Upper lobe of right lung (tissue), 1 donor: ENCODE measurements around the gene RRP1B. TPM values are rescaled to one million over a fixed set of nuclear protein-coding genes. Genes with fewer than 3 reads are reported as not detected.
"Not testable (repeated sequence)": the region's sequence is repeated elsewhere in the genome, so short reads cannot be mapped to it uniquely, and the experiment has no call there.

Experiments used
- ATAC-seq: fragments of 200-7000 bp; cut with Tn5 transposase; one replicate; pipeline ENCODE4 v1.9.1; 2020; ENCODE audit warnings: mild to moderate bottlenecking, moderate library complexity
- DNase-seq: peaks from one replicate; pipeline ENCODE4 v3.0.0-alpha.2; 2020
- H3K27ac ChIP-seq: fragments of 200-600 bp; one replicate; pipeline ENCODE4 v1.8.0; 2022
- H3K27me3 ChIP-seq: fragments of 200-600 bp; one replicate; pipeline ENCODE4 v1.8.0; 2022; ENCODE audit warnings: mild to moderate bottlenecking
- H3K36me3 ChIP-seq: fragments of 200-600 bp; one replicate; pipeline ENCODE4 v1.8.0; 2022
- H3K4me1 ChIP-seq: fragments of 200-600 bp; one replicate; pipeline ENCODE4 v1.8.0; 2022
- H3K4me3 ChIP-seq: fragments of 200-600 bp; one replicate; pipeline ENCODE4 v1.8.0; 2022; ENCODE audit warnings: mild to moderate bottlenecking
- H3K9me3 ChIP-seq: fragments of 200-600 bp; one replicate; pipeline ENCODE4 v1.8.0; 2022
- CTCF ChIP-seq: fragments of 200-600 bp; IDR thresholded peaks from one replicate; pipeline ENCODE4 v1.8.0; 2022; ENCODE audit warnings: antibody characterized with exemption
- intact Hi-C: fragments of 100-400 bp; cut with DNase I; formaldehyde crosslinking; loops from one replicate; pipeline ENCODE4 v1.11.0; 2022
- long read RNA-seq: library from polyadenylated mRNA; unstranded; transcript quantifications from one replicate; pipeline ENCODE4 v2.0.0, GENCODE V29; 2021
- total RNA-seq: library from RNA; stranded (reverse); fragmentation: NEBNext Ultra II Directional; extraction: Animal tissue kit (Norgen Biotek cat#: 25700); gene quantifications from one replicate; pipeline ENCODE4 v1.2.1, GENCODE V29; 2021
- donor health status: DM: no; HTN: yes; CAD: no; lungs with severe emphysema.

The RRP1B gene, protein sequence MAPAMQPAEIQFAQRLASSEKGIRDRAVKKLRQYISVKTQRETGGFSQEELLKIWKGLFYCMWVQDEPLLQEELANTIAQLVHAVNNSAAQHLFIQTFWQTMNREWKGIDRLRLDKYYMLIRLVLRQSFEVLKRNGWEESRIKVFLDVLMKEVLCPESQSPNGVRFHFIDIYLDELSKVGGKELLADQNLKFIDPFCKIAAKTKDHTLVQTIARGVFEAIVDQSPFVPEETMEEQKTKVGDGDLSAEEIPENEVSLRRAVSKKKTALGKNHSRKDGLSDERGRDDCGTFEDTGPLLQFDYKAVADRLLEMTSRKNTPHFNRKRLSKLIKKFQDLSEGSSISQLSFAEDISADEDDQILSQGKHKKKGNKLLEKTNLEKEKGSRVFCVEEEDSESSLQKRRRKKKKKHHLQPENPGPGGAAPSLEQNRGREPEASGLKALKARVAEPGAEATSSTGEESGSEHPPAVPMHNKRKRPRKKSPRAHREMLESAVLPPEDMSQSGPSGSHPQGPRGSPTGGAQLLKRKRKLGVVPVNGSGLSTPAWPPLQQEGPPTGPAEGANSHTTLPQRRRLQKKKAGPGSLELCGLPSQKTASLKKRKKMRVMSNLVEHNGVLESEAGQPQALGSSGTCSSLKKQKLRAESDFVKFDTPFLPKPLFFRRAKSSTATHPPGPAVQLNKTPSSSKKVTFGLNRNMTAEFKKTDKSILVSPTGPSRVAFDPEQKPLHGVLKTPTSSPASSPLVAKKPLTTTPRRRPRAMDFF
- 18.4 TPM for total RNA-seq
- long read RNA-seq, partial matches to known transcripts: 13 of 16 reads
- long read RNA-seq, other reads (novel, unspliced or antisense): 3 of 16 reads

DNA sequence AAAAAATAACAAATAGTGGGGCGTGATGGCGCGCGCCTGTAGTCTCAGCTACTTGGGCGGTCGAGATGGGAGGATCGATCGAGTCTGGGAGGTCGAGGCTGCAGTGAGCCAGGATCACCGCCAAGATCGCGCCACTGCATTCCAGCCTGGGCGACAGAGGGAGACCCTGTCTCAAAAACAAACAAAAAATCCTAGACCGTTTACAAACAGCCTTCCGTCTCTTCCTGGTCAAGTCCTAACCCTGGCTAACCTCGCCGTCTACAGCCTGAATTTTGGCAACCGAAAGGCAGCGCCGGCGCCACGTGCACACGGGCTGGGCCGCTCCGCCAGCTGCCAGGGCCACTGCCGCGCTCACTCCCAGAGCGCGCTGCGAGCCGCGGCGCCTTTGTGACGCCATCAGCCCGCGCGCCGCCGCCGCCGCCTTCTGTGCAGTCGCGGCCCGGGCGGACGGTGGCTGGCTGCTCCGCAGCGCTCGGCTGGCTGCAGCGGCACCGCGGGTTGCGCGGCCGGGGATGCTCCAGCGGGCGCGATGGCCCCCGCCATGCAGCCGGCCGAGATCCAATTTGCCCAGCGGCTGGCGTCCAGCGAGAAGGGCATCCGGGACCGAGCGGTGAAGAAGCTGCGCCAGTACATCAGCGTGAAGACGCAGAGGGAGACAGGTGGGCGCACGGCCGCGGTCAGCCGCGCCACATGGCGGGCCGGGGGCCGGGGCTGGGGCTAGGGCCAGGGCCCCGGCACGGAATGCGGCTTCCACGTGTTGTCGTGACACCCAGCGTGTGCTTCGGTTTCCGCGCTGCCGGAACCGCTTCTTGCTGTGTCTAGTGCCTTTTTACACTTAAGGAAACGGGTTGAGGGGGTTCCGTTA, at the start of gene RRP1B, which contains the start of gene HSF2BP:
Gene RRP1B, plus strand, starts transcription at position 425 of the 865 bp plus-strand sequence. Its CDS starts 105 bp downstream, at position 530.
Gene HSF2BP, minus strand, starts transcription at position 353 of the 865 bp plus-strand sequence. CDS start 1,392 bp downstream, outside the sequence.
- no peaks in the 10 kb centered on the region for H3K27me3 ChIP-seq
- peak within 1 kb of the TSS; percentile 90 for H3K27ac ChIP-seq
- ATAC-seq (peak; percentile 97), DNase-seq (peak; percentile 91)
- peak within 1 kb of the TSS; percentile 99 for H3K4me3 ChIP-seq
- peaks cover 25% of the 10 kb centered on the region for H3K4me1 ChIP-seq
- H3K36me3 ChIP-seq: peaks cover 21% of the 10 kb centered on the region
- no peak for TF ChIP-seq CTCF
- no peaks in the 10 kb centered on the region for H3K9me3 ChIP-seq
- intact Hi-C loops: no loop called here

GRCh38 chr21:43611598-43612369, 47.6 kb upstream of the RRP1B start:
- Histone ChIP-seq H3K27me3 (no peaks in the 10 kb centered on the region), H3K4me3 (no peak overlapping the region), H3K9me3 (no peaks in the 10 kb centered on the region), H3K27ac (no peak overlapping the region), H3K36me3 (no peaks in the 10 kb centered on the region), H3K4me1 (peaks cover 11% of the 10 kb centered on the region)
- DNase-seq: peak; percentile 84
- intact Hi-C loops: no loop called here
- TF ChIP-seq CTCF: peak; percentile 68
- ATAC-seq: peak; percentile 90

DNA sequence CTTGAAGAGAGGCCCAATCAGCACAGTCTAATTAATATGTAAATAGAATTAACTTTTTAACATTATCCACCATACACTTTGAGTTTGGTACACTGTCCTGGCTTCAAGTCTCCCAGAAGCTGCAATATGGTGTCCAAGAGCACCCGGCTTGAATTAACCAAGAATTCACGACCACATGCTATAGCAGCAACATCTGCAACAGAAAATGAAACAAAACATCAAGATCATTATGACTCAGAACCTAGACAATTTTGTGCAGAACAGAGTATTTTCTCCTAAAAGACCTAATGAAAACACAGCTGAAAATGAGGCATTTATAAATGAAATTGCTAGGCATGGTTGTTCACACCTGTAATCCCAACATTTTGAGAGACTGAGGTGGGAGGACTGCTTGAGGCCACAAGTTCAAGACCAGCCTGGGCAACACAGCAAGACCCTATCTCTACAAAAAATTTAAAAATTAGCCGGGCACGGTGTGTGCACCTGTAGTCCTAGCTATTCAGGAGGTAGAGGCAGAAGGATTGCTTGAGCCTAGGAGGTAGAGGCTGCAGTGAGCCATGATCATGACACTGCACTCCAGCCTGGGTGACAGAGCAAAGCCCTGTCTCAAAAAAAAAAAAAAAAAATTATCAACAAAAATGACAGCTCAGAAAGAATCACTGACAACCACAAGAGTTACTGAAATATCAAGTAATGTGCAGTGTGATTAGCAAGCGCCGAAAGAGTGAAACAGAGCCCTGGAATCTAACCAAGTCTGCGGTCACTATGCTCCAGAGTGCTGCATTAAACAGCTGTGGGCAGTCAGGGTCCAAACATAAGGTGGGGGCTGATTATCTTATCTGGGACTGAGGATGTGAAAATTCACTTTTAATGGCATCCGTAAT, 45.4 kb upstream of the RRP1B start:
- no peak for TF ChIP-seq CTCF
- H3K4me3 ChIP-seq: no peak overlapping the region
- no peaks in the 10 kb centered on the region for H3K27me3 ChIP-seq
- no peak overlapping the region for H3K27ac ChIP-seq
- intact Hi-C loops: no loop called here
- no peaks in the 10 kb centered on the region for H3K36me3 ChIP-seq
- H3K9me3 ChIP-seq: no peaks in the 10 kb centered on the region
- ATAC-seq (no peak), DNase-seq (no peak)
- peaks cover 11% of the 10 kb centered on the region for H3K4me1 ChIP-seq

GRCh38 chr21:43614839-43615238, 44.5 kb upstream of the RRP1B start:
- no peak for ATAC-seq
- intact Hi-C loops: no loop called here
- no peaks in the 10 kb centered on the region for H3K9me3 ChIP-seq
- H3K4me1 ChIP-seq: peaks cover 7% of the 10 kb centered on the region
- no peak for DNase-seq
- no peaks in the 10 kb centered on the region for H3K27me3 ChIP-seq
- TF ChIP-seq CTCF: no peak
- no peaks in the 10 kb centered on the region for H3K36me3 ChIP-seq
- no peak overlapping the region for H3K27ac ChIP-seq
- H3K4me3 ChIP-seq: no peak overlapping the region

DNA sequence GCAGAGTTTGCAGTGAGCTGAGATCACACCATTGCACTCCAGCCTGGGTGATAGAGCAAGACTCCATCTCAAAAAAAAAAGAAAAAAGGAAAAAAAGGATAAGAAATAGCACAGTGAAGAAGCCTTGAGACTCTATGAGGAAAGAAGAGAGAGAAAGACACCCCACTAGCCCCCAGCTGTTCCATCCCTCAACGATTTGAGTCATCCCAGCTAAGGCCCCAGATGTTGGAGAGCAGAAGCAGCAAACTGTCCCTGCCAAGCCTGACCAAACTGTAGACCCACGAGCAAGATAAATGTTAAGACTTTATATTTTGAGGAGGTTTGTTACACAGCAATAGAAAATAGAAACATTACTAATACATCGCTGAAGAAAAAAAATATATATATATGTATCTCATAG, 42.5 kb upstream of the RRP1B start:
- H3K4me3 ChIP-seq, H3K27ac ChIP-seq, DNase-seq, H3K4me1 ChIP-seq, H3K9me3 ChIP-seq, H3K36me3 ChIP-seq, ATAC-seq, H3K27me3 ChIP-seq, intact Hi-C loops: not testable (repeated sequence)
